Rectal smooth muscle tissue (tissue), 1 donor: Measurements from ENCODE around the gene LRMDA.
A peak's percentile ranks its signal among the peaks of the same experiment; 100 is the strongest.
"Not testable (repeated sequence)": the region's sequence is repeated elsewhere in the genome, so short reads cannot be mapped to it uniquely, and the experiment has no call there.

ENCODE experiments used
- H3K27ac ChIP-seq: one replicate; pipeline ENCODE4 v1.7.0; 2013; ENCODE audit warnings: low read depth, low read length, inconsistent platforms
- H3K27me3 ChIP-seq: one replicate; pipeline ENCODE4 v1.7.0; 2013; ENCODE audit warnings: low read length; ENCODE audit not compliant: control insufficient read depth, insufficient read depth
- H3K36me3 ChIP-seq: one replicate; pipeline ENCODE4 v1.7.0; 2013; ENCODE audit warnings: low read length; ENCODE audit not compliant: control insufficient read depth, insufficient read depth
- H3K4me1 ChIP-seq: one replicate; pipeline ENCODE4 v1.7.0; 2013; ENCODE audit warnings: low read length; ENCODE audit not compliant: control insufficient read depth, insufficient read depth
- H3K4me3 ChIP-seq: one replicate; pipeline ENCODE4 v1.7.0; 2013; ENCODE audit warnings: low read length
- H3K9ac ChIP-seq: one replicate; pipeline ENCODE4 v1.7.0; 2013; ENCODE audit warnings: low read length

LRMDA gene

DNA sequence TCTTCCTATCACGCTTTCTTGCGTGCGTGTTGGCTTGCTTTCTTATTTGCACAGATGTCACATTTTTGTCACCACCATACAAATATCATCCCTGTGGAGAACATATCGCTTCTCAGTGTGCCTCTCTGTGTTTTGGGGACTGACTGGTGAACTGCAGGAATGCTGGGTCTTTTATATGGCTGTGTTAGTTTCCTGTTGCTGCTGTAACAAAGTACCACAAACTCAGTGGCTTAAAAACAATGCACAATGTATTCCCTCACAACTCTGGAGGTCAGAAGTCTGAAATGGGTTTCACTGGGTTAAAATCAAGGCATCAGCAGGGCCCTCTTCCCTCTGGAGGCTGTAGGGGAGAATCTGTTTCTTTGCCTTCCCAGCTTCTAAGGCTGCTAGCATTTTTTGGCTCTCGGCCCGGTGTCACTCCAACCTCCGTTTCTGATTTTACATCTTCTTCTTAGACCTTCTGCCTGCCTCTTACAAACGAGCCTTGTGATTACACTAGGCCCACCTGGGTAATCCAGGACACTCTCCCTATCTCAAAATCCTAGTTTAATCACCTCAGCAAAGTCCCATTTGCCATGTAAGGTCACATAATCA lies 82.0 kb downstream of the LRMDA start:
- Histone ChIP-seq H3K27ac (peak overlapping the region; percentile 22), H3K9ac (no peak overlapping the region), H3K4me1 (peaks cover 29% of the 10 kb centered on the region), H3K4me3 (no peak overlapping the region), H3K27me3 (no peaks in the 10 kb centered on the region), H3K36me3 (no peaks in the 10 kb centered on the region)

GRCh38 chr10:75514830-75515229 lies 83.4 kb downstream of the LRMDA start:
- Histone ChIP-seq H3K27ac (no peak overlapping the region), H3K27me3 (no peaks in the 10 kb centered on the region)

DNA sequence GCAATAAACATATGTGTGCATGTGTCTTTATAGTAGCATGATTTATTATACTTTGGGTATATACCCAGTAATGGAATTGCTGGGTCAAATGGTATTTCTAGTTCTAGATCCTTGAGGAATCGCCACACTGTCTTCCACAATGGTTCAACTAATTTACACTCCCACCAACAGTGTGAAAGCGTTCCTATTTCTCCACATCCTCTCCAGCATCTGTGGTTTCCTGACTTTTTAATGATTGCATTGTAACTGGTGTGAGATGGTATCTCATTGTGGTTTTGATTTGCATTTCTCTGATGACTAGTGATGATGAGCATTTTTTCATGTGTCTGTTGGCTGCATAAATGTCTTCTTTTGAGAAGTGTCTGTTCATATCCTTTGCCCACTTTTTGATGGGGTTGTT lies 84.7 kb downstream of the LRMDA start:
- H3K4me3 ChIP-seq, H3K36me3 ChIP-seq, H3K9ac ChIP-seq, H3K27me3 ChIP-seq, H3K27ac ChIP-seq: not testable (repeated sequence)
- H3K4me1 ChIP-seq, result peaks cover 20% of the 10 kb centered on the region

More at GRCh38 chr10:75514830-75515229, 83.4 kb downstream of the LRMDA start:
- H3K36me3 ChIP-seq, result no peaks in the 10 kb centered on the region
- H3K9ac ChIP-seq, result no peak overlapping the region
- H3K4me3 ChIP-seq, result no peak overlapping the region
- peaks cover 20% of the 10 kb centered on the region for H3K4me1 ChIP-seq

- H3K9ac ChIP-seq, H3K36me3 ChIP-seq, H3K27me3 ChIP-seq, H3K4me1 ChIP-seq, H3K27ac ChIP-seq, H3K4me3 ChIP-seq: not testable (repeated sequence)
Observed at GRCh38 chr10:75519213-75519612, 87.8 kb downstream of the LRMDA start.

DNA sequence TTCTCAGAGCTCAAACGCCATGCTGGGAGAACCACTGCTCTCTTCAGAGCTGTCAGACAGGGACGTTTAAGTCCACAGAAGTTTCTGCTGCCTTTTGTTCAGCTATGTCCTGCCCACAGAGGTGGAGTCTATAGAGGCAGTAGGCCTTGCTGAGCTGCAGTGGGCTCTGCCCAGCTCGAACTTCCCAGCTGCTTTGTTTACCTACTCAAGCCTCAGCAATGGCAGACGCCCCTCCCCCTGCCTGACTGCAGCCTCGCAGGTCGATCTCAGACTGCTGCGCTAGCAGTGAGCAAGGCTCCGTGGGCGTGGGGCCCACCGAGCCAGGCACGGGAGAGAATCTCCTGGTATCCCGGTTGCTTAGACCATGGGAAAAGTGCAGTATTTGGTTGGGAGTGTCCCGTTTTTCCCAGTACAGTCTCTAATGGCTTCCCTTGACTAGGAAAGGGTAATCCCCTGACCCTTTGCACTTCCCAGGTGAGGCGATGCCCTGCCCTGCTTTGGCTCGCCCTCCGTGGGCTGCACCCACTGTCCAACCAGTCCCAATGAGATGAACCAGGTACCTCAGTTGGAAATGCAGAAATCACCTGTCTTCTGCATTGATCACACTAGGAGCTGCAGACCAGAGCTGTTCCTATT lies 89.9 kb downstream of the LRMDA start:
- not testable (repeated sequence) for H3K27me3 ChIP-seq, H3K27ac ChIP-seq, H3K9ac ChIP-seq, H3K4me1 ChIP-seq, H3K4me3 ChIP-seq, H3K36me3 ChIP-seq

DNA sequence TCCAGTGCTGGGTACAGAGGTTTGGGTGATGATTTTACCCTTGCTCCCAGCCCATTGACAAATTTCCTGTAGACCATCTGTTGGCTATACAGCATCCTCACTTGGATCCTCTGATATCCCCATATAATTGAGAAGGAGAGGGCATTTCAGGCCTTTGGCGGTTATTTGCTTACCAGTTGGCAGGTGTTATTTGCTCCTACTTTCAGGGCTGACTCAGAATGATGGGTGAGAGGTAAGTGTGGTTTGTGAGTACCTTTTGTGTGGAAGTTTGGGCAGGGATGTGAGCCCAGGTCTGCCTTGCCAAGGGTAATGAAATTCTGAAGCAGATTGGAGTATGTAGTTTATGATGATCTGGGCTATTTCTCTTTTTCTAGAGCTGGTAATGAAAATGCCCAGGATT lies 93.6 kb downstream of the LRMDA start:
- Histone ChIP-seq H3K4me3 (no peak overlapping the region), H3K27ac (no peak overlapping the region), H3K9ac (no peak overlapping the region), H3K36me3 (no peaks in the 10 kb centered on the region), H3K27me3 (no peaks in the 10 kb centered on the region), H3K4me1 (no peaks in the 10 kb centered on the region)

DNA sequence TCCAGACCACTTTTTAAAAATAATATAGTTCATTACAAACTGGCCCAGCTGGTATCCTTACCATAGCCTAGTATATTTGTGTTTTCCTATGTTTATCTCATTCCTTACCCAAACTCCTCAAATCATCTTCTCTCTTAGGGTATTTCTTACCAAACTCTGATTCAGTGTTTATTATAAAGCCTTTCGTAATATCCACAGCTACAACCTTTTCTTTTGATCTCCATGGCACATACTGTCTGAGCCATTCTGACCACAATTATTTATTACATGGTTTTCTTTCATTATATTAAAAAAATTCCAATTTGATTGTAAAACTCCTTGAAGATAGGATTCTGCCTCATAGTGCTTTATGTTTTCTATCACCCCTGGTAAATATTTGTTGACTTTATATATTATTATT lies 94.2 kb downstream of the LRMDA start:
- Histone ChIP-seq H3K36me3 (no peaks in the 10 kb centered on the region), H3K27me3 (no peaks in the 10 kb centered on the region), H3K9ac (no peak overlapping the region), H3K4me1 (no peaks in the 10 kb centered on the region), H3K4me3 (no peak overlapping the region), H3K27ac (no peak overlapping the region)

DNA sequence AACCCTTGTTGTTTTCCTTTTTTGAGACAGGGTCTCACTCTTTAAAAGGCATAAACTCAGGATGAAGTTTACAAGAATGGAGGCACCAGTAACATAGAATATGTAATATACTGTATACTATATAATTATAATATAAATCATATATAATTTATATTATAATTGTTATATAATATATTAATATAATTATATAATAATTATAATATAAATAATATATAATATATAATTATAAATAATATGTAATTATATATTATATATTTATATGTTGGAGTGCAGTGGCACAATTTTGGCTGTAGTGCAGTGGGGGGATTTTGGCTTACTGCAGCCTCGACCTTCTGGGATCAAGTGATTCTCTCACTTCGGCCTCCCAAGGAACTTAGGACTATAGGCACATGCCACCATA lies 96.1 kb downstream of the LRMDA start:
- Histone ChIP-seq H3K9ac (no peak overlapping the region), H3K4me3 (no peak overlapping the region), H3K36me3 (no peaks in the 10 kb centered on the region), H3K27me3 (no peaks in the 10 kb centered on the region), H3K27ac (no peak overlapping the region), H3K4me1 (no peaks in the 10 kb centered on the region)

DNA sequence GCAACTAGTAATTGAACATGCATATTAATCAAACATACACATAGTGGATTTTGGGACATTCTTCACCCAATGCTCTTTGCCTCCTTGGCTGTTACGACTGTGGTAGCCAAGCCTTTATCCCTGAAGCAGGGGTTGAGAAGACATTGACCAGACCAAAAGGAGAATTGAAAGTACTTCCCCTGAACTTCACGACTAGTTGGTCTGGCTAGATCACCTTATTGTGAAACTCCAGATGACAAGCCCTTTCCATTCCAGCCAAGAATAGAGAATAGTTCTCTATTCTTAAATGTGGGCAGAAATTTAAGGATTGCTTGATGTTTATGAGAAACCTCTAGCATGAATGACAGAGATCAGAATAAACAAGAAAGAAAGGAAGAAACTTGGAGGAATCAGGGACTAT lies 97.0 kb downstream of the LRMDA start:
- Histone ChIP-seq H3K4me3 (no peak overlapping the region), H3K27ac (no peak overlapping the region), H3K36me3 (no peaks in the 10 kb centered on the region), H3K27me3 (no peaks in the 10 kb centered on the region), H3K4me1 (no peaks in the 10 kb centered on the region), H3K9ac (no peak overlapping the region)

DNA sequence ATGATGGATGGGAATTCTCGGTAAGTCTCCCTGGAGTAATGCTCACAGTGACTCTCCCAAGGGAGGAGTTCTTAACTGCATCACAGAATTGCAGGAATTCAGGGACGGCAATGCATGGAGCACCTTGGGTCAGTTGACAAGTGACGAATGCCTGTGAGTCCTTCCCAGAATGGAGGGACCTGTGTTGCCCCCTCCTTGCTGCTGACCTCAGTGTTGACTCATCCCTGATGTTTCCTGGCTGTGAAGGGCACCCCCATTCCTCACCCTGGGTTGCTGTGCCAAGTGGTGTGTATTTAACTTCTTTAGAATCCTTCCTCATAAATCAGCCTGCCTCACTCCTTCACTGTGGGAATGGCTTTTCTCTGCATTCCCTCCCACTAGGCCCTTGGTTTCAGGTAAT lies 98.9 kb downstream of the LRMDA start:
- H3K27ac ChIP-seq, result no peak overlapping the region
- no peak overlapping the region for H3K4me3 ChIP-seq
- no peaks in the 10 kb centered on the region for H3K4me1 ChIP-seq
- no peaks in the 10 kb centered on the region for H3K27me3 ChIP-seq
- no peak overlapping the region for H3K9ac ChIP-seq
- no peaks in the 10 kb centered on the region for H3K36me3 ChIP-seq

DNA sequence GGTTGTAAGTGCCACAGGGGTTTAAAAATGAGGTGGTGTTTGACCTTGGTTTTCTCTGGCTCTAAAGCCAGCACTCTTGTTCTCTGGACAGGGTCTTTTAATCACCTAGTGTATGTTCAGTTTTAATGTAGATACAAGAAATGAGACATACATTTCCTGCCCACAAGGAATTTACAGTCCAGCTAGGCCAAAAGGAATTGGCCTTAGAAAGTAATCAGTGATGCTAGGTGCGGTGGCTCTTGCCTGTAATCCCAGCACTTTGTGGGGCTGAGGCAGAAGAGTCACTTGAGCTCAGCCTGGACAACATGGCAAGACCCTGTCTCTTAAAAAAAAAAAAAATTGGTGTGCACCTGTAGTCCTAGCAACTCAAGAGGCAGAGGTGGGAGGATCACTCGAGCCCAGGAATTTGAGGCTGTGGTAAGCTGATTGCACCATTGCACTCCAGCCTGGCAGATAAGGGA lies 100.2 kb downstream of the LRMDA start:
- no peak overlapping the region for H3K9ac ChIP-seq
- no peaks in the 10 kb centered on the region for H3K4me1 ChIP-seq
- no peaks in the 10 kb centered on the region for H3K27me3 ChIP-seq
- H3K4me3 ChIP-seq, result no peak overlapping the region
- H3K27ac ChIP-seq, result no peak overlapping the region
- H3K36me3 ChIP-seq, result no peaks in the 10 kb centered on the region

GRCh38 chr10:75532253-75532924 lies 101.0 kb downstream of the LRMDA start:
- Histone ChIP-seq H3K4me3 (no peak overlapping the region), H3K36me3 (no peaks in the 10 kb centered on the region), H3K9ac (no peak overlapping the region), H3K27me3 (no peaks in the 10 kb centered on the region), H3K4me1 (no peaks in the 10 kb centered on the region), H3K27ac (no peak overlapping the region)

DNA sequence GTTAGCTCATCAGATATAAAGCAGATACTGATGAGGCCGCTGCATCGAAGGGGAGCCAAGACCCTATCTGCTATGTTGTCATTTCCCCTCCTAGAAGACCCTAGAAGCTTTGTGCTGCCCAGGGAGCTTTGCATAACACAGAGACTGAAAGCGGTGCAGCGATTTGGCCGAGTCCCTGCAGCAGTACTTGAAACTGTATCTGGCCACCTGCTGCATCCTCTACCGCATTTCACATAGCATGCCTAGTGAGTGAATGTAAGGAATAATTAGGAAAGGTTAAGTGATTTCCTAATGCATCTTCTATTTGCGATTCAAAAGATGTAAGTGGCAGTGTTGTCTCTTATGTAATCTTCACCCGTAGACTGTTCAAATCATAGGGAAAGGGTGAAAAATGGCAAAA lies 106.7 kb downstream of the LRMDA start:
- Histone ChIP-seq H3K27me3 (no peaks in the 10 kb centered on the region), H3K27ac (no peak overlapping the region), H3K4me3 (no peak overlapping the region), H3K4me1 (peaks cover 14% of the 10 kb centered on the region), H3K36me3 (no peaks in the 10 kb centered on the region), H3K9ac (no peak overlapping the region)
